Fibroblast of mammary gland (primary cell): ENCODE data around the gene P3R3URF.

Source experiments
- DNase-seq: peaks from one replicate; pipeline ENCODE4 v3.0.0-alpha.2; 2010; ENCODE audit warnings: low read depth
- H3K4me3 ChIP-seq: 2 replicates; pipeline ENCODE4 v1.5.1; 2011; ENCODE audit warnings: low read depth, mild to moderate bottlenecking, low read length, moderate library complexity; ENCODE audit not compliant: control insufficient read depth
- TF ChIP-seq, protein P1 (sequence below): conservative IDR thresholded peaks from 2 replicates; pipeline ENCODE4 v1.5.1; 2011; ENCODE audit warnings: low read depth, low read length, inconsistent platforms; ENCODE audit not compliant: control insufficient read depth, insufficient read depth

The P3R3URF gene

DNA sequence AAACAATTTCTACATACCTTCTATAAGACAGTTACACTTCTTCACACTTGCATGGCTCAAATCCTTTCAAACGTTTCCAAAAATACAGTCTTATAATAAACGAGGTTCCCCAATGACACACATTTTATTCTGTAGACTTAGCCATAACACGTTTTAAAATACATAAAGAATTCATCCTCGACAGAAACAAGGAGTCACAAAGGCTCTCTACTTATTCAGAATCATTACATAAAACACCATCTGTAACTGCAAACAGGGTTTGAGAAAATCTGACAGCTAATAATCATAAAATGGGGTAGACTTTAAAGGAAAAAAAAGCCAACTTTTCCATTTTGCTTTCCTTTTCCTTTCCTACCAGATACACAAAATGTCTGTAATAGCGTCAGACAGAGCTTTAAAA, 45.7 kb downstream of the P3R3URF start:
- H3K4me3 ChIP-seq, result peak overlapping the region; percentile 49
- no peak for DNase-seq
- TF ChIP-seq, protein P1, sequence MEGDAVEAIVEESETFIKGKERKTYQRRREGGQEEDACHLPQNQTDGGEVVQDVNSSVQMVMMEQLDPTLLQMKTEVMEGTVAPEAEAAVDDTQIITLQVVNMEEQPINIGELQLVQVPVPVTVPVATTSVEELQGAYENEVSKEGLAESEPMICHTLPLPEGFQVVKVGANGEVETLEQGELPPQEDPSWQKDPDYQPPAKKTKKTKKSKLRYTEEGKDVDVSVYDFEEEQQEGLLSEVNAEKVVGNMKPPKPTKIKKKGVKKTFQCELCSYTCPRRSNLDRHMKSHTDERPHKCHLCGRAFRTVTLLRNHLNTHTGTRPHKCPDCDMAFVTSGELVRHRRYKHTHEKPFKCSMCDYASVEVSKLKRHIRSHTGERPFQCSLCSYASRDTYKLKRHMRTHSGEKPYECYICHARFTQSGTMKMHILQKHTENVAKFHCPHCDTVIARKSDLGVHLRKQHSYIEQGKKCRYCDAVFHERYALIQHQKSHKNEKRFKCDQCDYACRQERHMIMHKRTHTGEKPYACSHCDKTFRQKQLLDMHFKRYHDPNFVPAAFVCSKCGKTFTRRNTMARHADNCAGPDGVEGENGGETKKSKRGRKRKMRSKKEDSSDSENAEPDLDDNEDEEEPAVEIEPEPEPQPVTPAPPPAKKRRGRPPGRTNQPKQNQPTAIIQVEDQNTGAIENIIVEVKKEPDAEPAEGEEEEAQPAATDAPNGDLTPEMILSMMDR, result no peak

GRCh38 chr1:46130121-46130520, 46.2 kb downstream of the P3R3URF start:
- no peak overlapping the region for H3K4me3 ChIP-seq
- TF ChIP-seq, protein P1, result no peak
- DNase-seq, result no peak

GRCh38 chr1:46128344-46128743, 47.9 kb downstream of the P3R3URF start:
- no peak for DNase-seq
- H3K4me3 ChIP-seq, result no peak overlapping the region
- TF ChIP-seq, protein P1, result no peak
